Prostate gland (tissue), 2 donors: ENCODE measurements around the gene CXCL5.
"Not testable (repeated sequence)": the region's sequence is repeated elsewhere in the genome, so short reads cannot be mapped to it uniquely, and the experiment has no call there.

Experiments
- CTCF ChIP-seq, 4 experiments: fragments of 200-600 bp in 2 of 4; fragments of 450-650 bp in 2 of 4; sonication (generic) in 2 of 4; IDR thresholded peaks; 1 replicate in 3 of 4; 2 replicates in 1 of 4; pipeline ENCODE4 v1.5.1; 2016 to 2019; ENCODE audit warnings: antibody characterized with exemption in 4 of 4, mild to moderate bottlenecking in 2 of 4, moderate library complexity in 2 of 4
- POLR2A ChIP-seq: fragments of 450-650 bp; IDR thresholded peaks from one replicate; pipeline ENCODE4 v1.6.1; 2016; ENCODE audit warnings: antibody characterized with exemption, mild to moderate bottlenecking
- POLR2AphosphoS5 ChIP-seq: sonication (generic); formaldehyde crosslinking; IDR thresholded peaks from one replicate; pipeline ENCODE4 v1.6.1; 2017; ENCODE audit warnings: antibody characterized with exemption

GRCh38 chr4:73981175-73981574 is 17.3 kb downstream of the CXCL5 start:
- TF ChIP-seq CTCF (IDR thresholded peaks at IDR 0.05); POLR2A; POLR2AphosphoS5: not testable (repeated sequence)
